ENCODE data around the gene ICE2. TPM values are rescaled to one million over a fixed set of nuclear protein-coding genes. Genes with fewer than 3 reads are reported as not detected.

The ICE2 gene
- total RNA-seq, 1 experiment from 2014 or later: 76.5 TPM

GRCh38 chr15:60479361-60480110 lies 594 bp upstream of the ICE2 start:
- H3K9me3 ChIP-seq (ENCODE audit: low read depth, low read length, poor library complexity, severe bottlenecking): no peaks in the 10 kb centered on the region
- POLR2A ChIA-PET (ENCODE audit: low non-redundant PET): no interaction called here
- peak; percentile 10 for DNase-seq (ENCODE audit: low spot score)
- peaks cover 5% of the 10 kb centered on the region for H3K36me3 ChIP-seq (ENCODE audit: insufficient read depth, low read length, poor library complexity, severe bottlenecking)
- peak overlapping the region; percentile 77 for H3K4me3 ChIP-seq (ENCODE audit: low read depth, low read length, poor library complexity, severe bottlenecking)
- no peak for TF ChIP-seq EZH2 (IDR thresholded peaks at IDR 0.05; ENCODE audit: borderline replicate concordance, low read depth, low read length, poor library complexity, severe bottlenecking)
- TF ChIP-seq CTCF (conservative IDR thresholded peaks at IDR 0.05; ENCODE audit: low read depth, low read length): no peak
- H3K27ac ChIP-seq (ENCODE audit: low read depth, low read length, poor library complexity, severe bottlenecking): peak overlapping the region; percentile 89
- intact Hi-C loops (cut with micrococcal nuclease; ENCODE audit: unreplicated experiment): no loop called here
- TSS peak; percentile 84 for BruUV-seq (replicated peaks)
- no peaks in the 10 kb centered on the region for H3K27me3 ChIP-seq (replicated peaks; ENCODE audit: insufficient read depth, low read depth, low read length, poor library complexity)
- H3K4me1 ChIP-seq (ENCODE audit: insufficient read depth, low read length, poor library complexity, severe bottlenecking): peaks cover 18% of the 10 kb centered on the region
- CTCF ChIA-PET: no interaction called here

GRCh38 chr15:60477916-60478565 lies 901 bp downstream of the ICE2 start:
- no peak for TF ChIP-seq CTCF (conservative IDR thresholded peaks at IDR 0.05; ENCODE audit: low read depth, low read length)
- no peak for TF ChIP-seq EZH2 (IDR thresholded peaks at IDR 0.05; ENCODE audit: borderline replicate concordance, low read depth, low read length, poor library complexity, severe bottlenecking)
- TSS peak; percentile 46 for BruUV-seq (replicated peaks)
- Histone ChIP-seq H3K36me3 (ENCODE audit: insufficient read depth, low read length, poor library complexity, severe bottlenecking) (peaks cover 13% of the 10 kb centered on the region), H3K4me1 (ENCODE audit: insufficient read depth, low read length, poor library complexity, severe bottlenecking) (peaks cover 18% of the 10 kb centered on the region), H3K4me3 (ENCODE audit: low read depth, low read length, poor library complexity, severe bottlenecking) (peak overlapping the region; percentile 77), H3K27me3 (replicated peaks; ENCODE audit: insufficient read depth, low read depth, low read length, poor library complexity) (no peaks in the 10 kb centered on the region), H3K9me3 (ENCODE audit: low read depth, low read length, poor library complexity, severe bottlenecking) (no peaks in the 10 kb centered on the region), H3K27ac (ENCODE audit: low read depth, low read length, poor library complexity, severe bottlenecking) (peak overlapping the region; percentile 89)
- ChIA-PET CTCF (interaction anchor here (0.6 kb wide), 1 partner anchor 86 kb away, joined by 6 read pairs; no protein-coding TSS in a partner anchor), POLR2A (ENCODE audit: low non-redundant PET) (no interaction called here)
- intact Hi-C loops (cut with micrococcal nuclease; ENCODE audit: unreplicated experiment): no loop called here
- no peak for DNase-seq (ENCODE audit: low spot score)

GRCh38 chr15:60477164-60477563 lies 1.8 kb downstream of the ICE2 start:
- Histone ChIP-seq H3K27ac (ENCODE audit: low read depth, low read length, poor library complexity, severe bottlenecking) (peak overlapping the region; percentile 89), H3K27me3 (replicated peaks; ENCODE audit: insufficient read depth, low read depth, low read length, poor library complexity) (no peaks in the 10 kb centered on the region), H3K36me3 (ENCODE audit: insufficient read depth, low read length, poor library complexity, severe bottlenecking) (peaks cover 20% of the 10 kb centered on the region), H3K4me1 (ENCODE audit: insufficient read depth, low read length, poor library complexity, severe bottlenecking) (peaks cover 18% of the 10 kb centered on the region), H3K4me3 (ENCODE audit: low read depth, low read length, poor library complexity, severe bottlenecking) (peak overlapping the region; percentile 77), H3K9me3 (ENCODE audit: low read depth, low read length, poor library complexity, severe bottlenecking) (no peaks in the 10 kb centered on the region)
- intact Hi-C loops (cut with micrococcal nuclease; ENCODE audit: unreplicated experiment): no loop called here
- TF ChIP-seq EZH2 (IDR thresholded peaks at IDR 0.05; ENCODE audit: borderline replicate concordance, low read depth, low read length, poor library complexity, severe bottlenecking) (no peak), CTCF (conservative IDR thresholded peaks at IDR 0.05; ENCODE audit: low read depth, low read length) (no peak)
- no TSS peak for BruUV-seq (replicated peaks)
- POLR2A ChIA-PET (ENCODE audit: low non-redundant PET): no interaction called here
- no peak for DNase-seq (ENCODE audit: low spot score)
- CTCF ChIA-PET: no interaction called here
